Stimulated activated CD4-positive, alpha-beta T cell treated with anti-CD3 and anti-CD28 coated beads, Interleukin-4, amount 100 ng/mL, for 48 hours (primary cell): ENCODE results near the gene CDC7.
"Not testable (repeated sequence)": the region's sequence is repeated elsewhere in the genome, so short reads cannot be mapped to it uniquely, and the experiment has no call there.

Experiments
- DNase-seq, 2 donors: peaks; one replicate each; pipeline ENCODE4 v3.0.0-alpha.2; 2020; ENCODE audit warnings: low read depth in 2 of 2

CDC7 gene

GRCh38 chr1:91500756-91501522 lies at the start of gene CDC7:
TSS of gene CDC7 (plus strand) at chr1:91500851. CDS start at chr1:91501717, 866 bp downstream.
- peak; percentile 83 to 85 for DNase-seq

- no peak for DNase-seq
Observed at GRCh38 chr1:91454136-91454535, 46.5 kb upstream of the CDC7 start.

DNA sequence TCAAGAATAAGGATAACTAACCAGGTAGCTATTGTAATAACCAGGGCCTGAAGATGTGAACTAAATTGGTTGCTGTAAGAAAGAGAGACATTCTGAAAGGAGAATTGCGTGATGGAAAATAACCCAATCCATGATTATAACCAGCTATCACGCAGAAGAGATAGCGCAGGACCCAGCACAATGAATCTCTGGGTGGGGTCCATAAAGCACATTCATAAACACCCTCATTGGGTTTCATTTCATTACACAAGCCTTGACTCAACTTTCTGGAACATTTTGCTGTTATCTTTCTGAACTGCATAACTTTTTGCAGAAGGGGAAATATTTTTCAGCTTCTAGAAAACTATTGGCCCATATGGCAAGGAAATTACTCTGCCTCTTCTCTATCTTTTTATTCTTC lies 45.3 kb upstream of the CDC7 start:
- DNase-seq, result no peak

- DNase-seq, result no peak
Observed at GRCh38 chr1:91455896-91456295, 44.8 kb upstream of the CDC7 start.

DNA sequence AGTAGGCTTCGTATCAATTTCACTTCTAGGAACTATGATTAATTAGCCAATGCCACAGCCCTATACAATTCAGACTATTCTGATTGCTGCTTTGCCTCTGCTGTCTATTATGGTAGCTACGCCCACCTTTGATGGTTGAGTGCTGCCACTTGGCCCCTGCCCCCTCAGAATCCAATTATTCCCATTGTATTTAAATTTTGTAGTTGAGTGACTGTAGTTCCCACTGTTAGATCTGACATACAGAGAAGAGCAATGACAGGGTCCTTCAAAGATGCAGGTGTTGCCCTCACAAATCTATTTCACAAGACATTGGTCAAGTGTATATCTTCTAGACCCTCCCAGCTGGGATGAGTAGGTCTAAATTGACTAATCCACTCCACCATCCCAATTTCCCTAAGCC lies 35.3 kb upstream of the CDC7 start:
- not testable (repeated sequence) for DNase-seq

DNA sequence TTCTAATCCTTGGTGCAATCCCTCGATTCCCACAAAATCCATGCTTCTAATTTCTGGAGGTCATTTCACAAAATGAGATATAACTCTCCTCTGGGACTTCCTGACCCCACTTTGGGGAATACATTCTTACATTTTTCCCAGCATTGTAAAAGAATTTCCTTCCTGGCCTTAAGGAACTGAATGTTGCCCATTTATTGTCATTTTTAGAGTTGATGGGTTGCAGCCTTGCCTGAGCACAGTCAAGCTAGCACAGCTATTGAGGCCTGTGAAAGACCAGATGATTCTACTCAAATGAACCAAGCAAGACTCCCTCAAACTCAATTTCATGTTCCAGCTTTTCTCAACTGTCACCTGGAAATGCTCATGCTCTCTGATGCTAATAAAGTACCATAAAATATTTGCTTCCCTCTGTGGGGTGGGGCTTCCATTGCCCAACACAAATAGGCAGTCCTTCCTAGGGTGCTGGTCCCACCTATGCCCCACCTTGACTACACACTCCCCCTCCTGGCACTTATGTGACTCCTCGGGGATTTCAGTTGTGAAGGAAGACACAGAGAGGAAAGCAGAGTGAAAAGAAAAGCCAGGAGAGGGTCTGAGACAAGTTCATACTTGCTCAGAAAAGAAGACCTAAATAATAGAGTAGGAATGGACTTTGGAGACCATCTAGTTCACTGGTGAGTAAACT lies 24.0 kb upstream of the CDC7 start:
- DNase-seq, result no peak

DNA sequence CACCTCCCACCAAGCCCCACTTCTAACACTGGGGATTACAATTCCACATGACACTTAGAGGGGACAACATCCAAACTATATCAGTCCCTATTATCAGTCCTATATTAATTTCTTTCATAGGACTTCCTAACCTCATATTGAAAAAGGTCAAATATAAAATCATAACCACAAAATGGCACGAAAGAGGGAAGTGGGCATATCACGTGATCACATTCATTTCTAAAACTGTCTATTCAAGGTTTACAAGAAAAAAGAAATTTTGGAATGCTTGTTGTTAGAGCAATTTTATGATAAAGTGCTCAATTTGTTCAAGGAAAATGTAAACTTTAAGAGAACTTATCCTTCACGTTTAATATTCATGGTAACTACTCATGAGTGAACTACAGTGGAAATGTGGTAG lies 13.2 kb upstream of the CDC7 start:
- DNase-seq, result no peak

GRCh38 chr1:91490501-91490900 lies 10.2 kb upstream of the CDC7 start:
- no peak for DNase-seq

- DNase-seq, result no peak
Observed at GRCh38 chr1:91498035-91498434, 2.6 kb upstream of the CDC7 start.

- DNase-seq, result no peak
Observed at GRCh38 chr1:91498498-91499245, 2.0 kb upstream of the CDC7 start.

GRCh38 chr1:91499346-91499745 lies 1.3 kb upstream of the CDC7 start:
- DNase-seq, result no peak

DNA sequence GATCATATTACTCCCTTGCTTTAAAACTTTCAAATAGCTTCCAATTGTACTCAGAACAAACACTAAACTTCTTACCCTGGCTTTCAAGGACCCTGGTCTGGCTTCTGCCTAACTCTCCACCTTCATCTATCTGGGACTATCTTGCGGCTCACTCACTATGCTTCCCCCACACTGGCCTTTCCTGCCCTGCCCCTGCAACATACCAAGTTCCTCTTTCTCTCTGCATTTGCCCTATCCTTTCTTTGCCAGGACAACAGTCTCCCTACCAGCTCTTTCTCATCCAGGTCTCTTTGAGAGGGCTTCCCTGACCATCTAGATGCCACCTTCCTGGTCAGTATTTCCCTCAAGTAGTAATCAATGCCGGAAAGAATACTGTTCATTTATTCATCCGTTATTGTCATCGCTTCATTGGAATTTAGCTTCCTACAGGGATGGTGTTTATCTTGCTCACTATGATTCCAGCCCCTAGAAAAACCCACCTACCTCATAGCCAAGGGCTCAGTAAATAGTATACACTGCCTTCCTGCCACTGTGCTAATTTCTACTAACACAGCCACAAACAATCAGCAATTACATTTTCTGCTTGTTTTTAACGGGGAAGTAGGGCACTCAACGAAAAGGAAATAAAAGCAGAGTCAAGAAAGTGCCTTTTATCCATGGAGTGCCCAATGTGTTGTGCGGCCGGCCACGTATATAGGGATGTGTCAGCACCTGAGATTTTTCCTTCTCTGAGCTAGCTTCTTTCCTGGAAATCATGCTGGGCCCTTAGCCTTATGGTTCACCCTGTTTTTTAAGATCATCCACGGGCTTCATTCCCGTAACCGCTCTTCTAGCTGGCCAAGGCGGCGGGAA lies 521 bp upstream of the CDC7 start:
- no peak for DNase-seq

DNA sequence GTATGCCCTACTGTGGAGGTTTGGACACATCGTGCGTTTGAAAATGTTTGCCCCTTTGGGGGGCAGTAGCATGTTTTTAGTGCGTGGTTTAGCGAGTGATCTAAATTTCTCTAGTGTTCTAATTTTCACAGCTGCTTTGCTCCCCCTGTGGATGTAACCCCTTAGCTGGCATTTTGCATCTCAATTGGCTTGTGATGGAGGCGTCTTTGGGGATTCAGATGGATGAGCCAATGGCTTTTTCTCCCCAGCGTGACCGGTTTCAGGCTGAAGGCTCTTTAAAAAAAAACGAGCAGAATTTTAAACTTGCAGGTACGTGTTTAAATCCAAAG lies 836 bp downstream of the CDC7 start:
- peak in 1 of 2 donors; percentile 16 for DNase-seq

- DNase-seq, result no peak
Observed at GRCh38 chr1:91501971-91502671, 1.5 kb downstream of the CDC7 start.

DNA sequence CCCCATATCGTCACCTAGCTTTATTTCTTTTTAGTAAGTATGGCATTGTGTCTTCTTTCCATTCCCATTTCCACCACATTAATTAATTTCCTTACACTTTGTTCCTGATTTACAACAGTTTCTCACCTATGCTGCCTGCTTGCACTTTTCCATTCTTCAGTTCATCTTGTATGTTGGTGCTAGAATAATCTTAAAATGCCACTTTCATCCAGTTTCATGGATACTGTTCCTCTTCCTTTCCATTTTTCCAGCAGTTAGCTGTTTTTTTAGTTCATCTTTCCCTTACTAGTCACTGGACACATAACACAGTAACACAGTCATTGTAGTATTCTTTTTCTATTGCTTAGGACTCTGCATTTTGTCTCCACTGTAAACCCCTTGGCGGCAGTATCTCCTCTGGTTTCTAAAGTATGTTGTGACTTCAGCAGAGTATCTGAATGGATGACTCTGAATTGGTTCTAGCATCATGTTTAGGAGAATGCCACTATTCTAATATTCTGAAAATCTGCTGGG lies 2.1 kb downstream of the CDC7 start:
- DNase-seq, result no peak

GRCh38 chr1:91503332-91503900 lies 2.8 kb downstream of the CDC7 start:
- DNase-seq, result no peak

DNA sequence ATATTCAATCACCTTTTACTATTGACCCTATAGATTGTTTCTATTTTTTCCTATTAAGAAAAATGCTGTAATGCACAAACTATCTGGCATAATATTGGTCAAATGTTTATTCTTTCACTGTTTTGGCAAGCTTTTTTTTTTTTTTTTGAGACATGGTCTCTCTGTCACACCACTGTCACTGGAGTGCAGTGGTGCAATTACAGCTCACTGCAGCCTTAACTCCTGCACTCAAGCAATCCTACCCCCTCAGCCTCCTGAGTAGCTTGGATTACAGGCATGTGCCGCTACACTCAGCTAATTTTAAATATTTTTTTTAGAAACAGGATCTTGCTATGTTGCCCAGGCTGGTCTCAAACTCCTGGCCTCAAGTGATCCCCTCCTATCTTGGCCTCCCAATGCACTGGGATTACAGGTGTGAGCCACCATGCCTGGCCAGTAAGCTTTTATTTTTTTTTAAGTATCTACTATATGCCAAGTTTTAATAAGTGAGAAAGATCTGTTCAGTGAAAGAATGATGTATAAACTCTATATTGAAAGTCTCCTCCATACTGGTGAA lies 3.4 kb downstream of the CDC7 start:
- DNase-seq, result no peak

DNA sequence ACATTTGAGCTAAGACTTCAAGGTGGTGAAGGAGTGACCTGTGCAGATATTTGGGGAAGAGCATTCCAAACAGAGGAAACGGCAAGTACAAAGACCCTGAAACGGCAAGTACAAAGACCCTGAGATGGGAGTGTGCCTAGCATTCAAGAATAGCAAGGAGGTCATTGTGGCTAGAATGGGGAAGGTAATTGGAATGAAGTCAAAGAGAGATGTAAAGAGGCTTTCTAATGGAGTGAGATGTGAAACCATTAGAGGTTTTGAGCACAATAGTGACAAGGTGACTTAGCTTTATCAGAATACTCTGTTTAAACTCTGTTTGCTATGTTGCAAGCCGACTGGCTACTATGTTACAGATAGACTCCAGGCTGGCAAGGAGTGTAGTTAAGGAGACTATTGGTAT lies 4.4 kb downstream of the CDC7 start:
- no peak for DNase-seq

- no peak for DNase-seq
Observed at GRCh38 chr1:91506071-91506470, 5.4 kb downstream of the CDC7 start.

DNA sequence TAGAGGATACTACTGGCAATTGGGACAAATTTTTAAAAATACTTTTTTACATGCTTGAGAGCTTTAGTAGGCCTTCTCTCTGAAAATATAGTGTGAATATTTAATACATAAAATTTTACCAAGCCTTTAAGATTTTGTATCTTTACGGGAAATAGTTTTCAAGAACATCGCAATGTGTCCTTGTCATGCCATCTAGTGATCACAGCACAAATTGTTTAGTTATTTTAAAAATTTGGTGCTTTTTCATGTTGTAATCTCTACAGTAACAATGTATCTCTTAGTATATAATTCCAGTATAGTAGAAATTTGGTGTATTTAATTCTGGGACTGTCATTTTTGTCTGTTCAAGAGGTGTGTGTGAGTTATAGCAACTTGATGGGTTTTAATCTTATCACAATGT lies 6.7 kb downstream of the CDC7 start:
- no peak for DNase-seq
